ENCODE measurements around the gene DOCK2. TPM values are rescaled to one million over a fixed set of nuclear protein-coding genes. Genes with fewer than 3 reads are reported as not detected.
"Not testable (repeated sequence)": the region's sequence is repeated elsewhere in the genome, so short reads cannot be mapped to it uniquely, and the experiment has no call there.

Gene DOCK2
- total RNA-seq, 1 experiment from 2014 or later = not detected

GRCh38 chr5:169944922-169945680 lies 308.0 kb downstream of the DOCK2 start:
- no peak for DNase-seq (ENCODE audit: low read depth, low spot score)
- in situ Hi-C loops (cut with HindIII; ENCODE audit: low pct_unique_long_range_greater_than_20kb, low sequenced_read_pairs) = no loop called here

GRCh38 chr5:169945831-169946261 lies 308.8 kb downstream of the DOCK2 start:
- no peak for DNase-seq (ENCODE audit: low read depth, low spot score)
- in situ Hi-C loops (cut with HindIII; ENCODE audit: low pct_unique_long_range_greater_than_20kb, low sequenced_read_pairs) = no loop called here

GRCh38 chr5:169946743-169947295 lies 309.7 kb downstream of the DOCK2 start:
- in situ Hi-C loops (cut with HindIII; ENCODE audit: low pct_unique_long_range_greater_than_20kb, low sequenced_read_pairs) = no loop called here
- no peak for DNase-seq (ENCODE audit: low read depth, low spot score)

GRCh38 chr5:169950333-169950732 lies 313.3 kb downstream of the DOCK2 start:
- no peak for DNase-seq (ENCODE audit: low read depth, low spot score)
- in situ Hi-C loops (cut with HindIII; ENCODE audit: low pct_unique_long_range_greater_than_20kb, low sequenced_read_pairs) = no loop called here

- DNase-seq (ENCODE audit: low read depth, low spot score); in situ Hi-C loops (cut with HindIII; ENCODE audit: low pct_unique_long_range_greater_than_20kb, low sequenced_read_pairs): not testable (repeated sequence)
Measured at GRCh38 chr5:169953196-169953595, 316.1 kb downstream of the DOCK2 start.

- no peak for DNase-seq (ENCODE audit: low read depth, low spot score)
- in situ Hi-C loops (cut with HindIII; ENCODE audit: low pct_unique_long_range_greater_than_20kb, low sequenced_read_pairs) = no loop called here
Measured at GRCh38 chr5:169954786-169955185, 317.7 kb downstream of the DOCK2 start.

- DNase-seq (ENCODE audit: low read depth, low spot score) = no peak
- in situ Hi-C loops (cut with HindIII; ENCODE audit: low pct_unique_long_range_greater_than_20kb, low sequenced_read_pairs) = no loop called here
Measured at GRCh38 chr5:169956126-169956525, 319.1 kb downstream of the DOCK2 start.

GRCh38 chr5:169956756-169957155 lies 319.7 kb downstream of the DOCK2 start:
- peak; percentile 28 for DNase-seq (ENCODE audit: low read depth, low spot score)
- in situ Hi-C loops (cut with HindIII; ENCODE audit: low pct_unique_long_range_greater_than_20kb, low sequenced_read_pairs) = no loop called here

GRCh38 chr5:169958278-169958677 lies 321.2 kb downstream of the DOCK2 start:
- in situ Hi-C loops (cut with HindIII; ENCODE audit: low pct_unique_long_range_greater_than_20kb, low sequenced_read_pairs) = no loop called here

GRCh38 chr5:169960659-169961058 lies 323.6 kb downstream of the DOCK2 start:
- in situ Hi-C loops (cut with HindIII; ENCODE audit: low pct_unique_long_range_greater_than_20kb, low sequenced_read_pairs) = no loop called here
- no peak for DNase-seq (ENCODE audit: low read depth, low spot score)

More at GRCh38 chr5:169958278-169958677, 321.2 kb downstream of the DOCK2 start:
- DNase-seq (ENCODE audit: low read depth, low spot score) = no peak

- in situ Hi-C loops (cut with HindIII; ENCODE audit: low pct_unique_long_range_greater_than_20kb, low sequenced_read_pairs) = no loop called here
- no peak for DNase-seq (ENCODE audit: low read depth, low spot score)
Measured at GRCh38 chr5:169964246-169964645, 327.2 kb downstream of the DOCK2 start.

- no peak for DNase-seq (ENCODE audit: low read depth, low spot score)
- in situ Hi-C loops (cut with HindIII; ENCODE audit: low pct_unique_long_range_greater_than_20kb, low sequenced_read_pairs) = no loop called here
Measured at GRCh38 chr5:169970339-169970738, 333.3 kb downstream of the DOCK2 start.

GRCh38 chr5:169970911-169971765 lies 334.1 kb downstream of the DOCK2 start:
- in situ Hi-C loops (cut with HindIII; ENCODE audit: low pct_unique_long_range_greater_than_20kb, low sequenced_read_pairs) = no loop called here
- DNase-seq (ENCODE audit: low read depth, low spot score) = no peak

- in situ Hi-C loops (cut with HindIII; ENCODE audit: low pct_unique_long_range_greater_than_20kb, low sequenced_read_pairs) = no loop called here
- no peak for DNase-seq (ENCODE audit: low read depth, low spot score)
Measured at GRCh38 chr5:169971780-169972179, 334.7 kb downstream of the DOCK2 start.

- in situ Hi-C loops (cut with HindIII; ENCODE audit: low pct_unique_long_range_greater_than_20kb, low sequenced_read_pairs) = no loop called here
- no peak for DNase-seq (ENCODE audit: low read depth, low spot score)
Measured at GRCh38 chr5:169973056-169973455, 336.0 kb downstream of the DOCK2 start.

GRCh38 chr5:169974121-169974770 lies 337.2 kb downstream of the DOCK2 start:
- in situ Hi-C loops (cut with HindIII; ENCODE audit: low pct_unique_long_range_greater_than_20kb, low sequenced_read_pairs) = no loop called here

GRCh38 chr5:169978714-169979113 lies 341.6 kb downstream of the DOCK2 start:
- in situ Hi-C loops (cut with HindIII; ENCODE audit: low pct_unique_long_range_greater_than_20kb, low sequenced_read_pairs) = no loop called here
- DNase-seq (ENCODE audit: low read depth, low spot score) = no peak

More at GRCh38 chr5:169974121-169974770, 337.2 kb downstream of the DOCK2 start:
- no peak for DNase-seq (ENCODE audit: low read depth, low spot score)

- in situ Hi-C loops (cut with HindIII; ENCODE audit: low pct_unique_long_range_greater_than_20kb, low sequenced_read_pairs) = no loop called here
- no peak for DNase-seq (ENCODE audit: low read depth, low spot score)
Measured at GRCh38 chr5:169979871-169980270, 342.8 kb downstream of the DOCK2 start.
